HCT116 (cell line): ENCODE measurements around the gene LCN15.

ENCODE experiments used
- POLR2A ChIP-seq: IDR thresholded peaks from 2 replicates; pipeline ENCODE4 v1.7.0; 2011; ENCODE audit warnings: borderline replicate concordance; ENCODE audit not compliant: insufficient read depth, insufficient read length; ENCODE audit errors: extremely low read depth
- SIN3A ChIP-seq: IDR thresholded peaks from 2 replicates; pipeline ENCODE4 v1.6.1; 2012; ENCODE audit warnings: low read depth
- ZNF274 ChIP-seq: fragments of 200-500 bp; sonication (Bioruptor generic); IDR thresholded peaks from 2 replicates; pipeline ENCODE4 v1.6.1; 2014; ENCODE audit warnings: mild to moderate bottlenecking, low read depth, low read length, inconsistent platforms
- TF ChIP-seq, protein P1 (sequence below): IDR thresholded peaks from 2 replicates; pipeline ENCODE4 v1.6.1; 2012
- TF ChIP-seq, protein P2 (sequence below), 3 experiments: fragments of 200-600 bp in 1 of 3; sonication (generic) in 1 of 3; IDR thresholded peaks in 2 of 3; conservative IDR thresholded peaks in 1 of 3; 2 replicates each; pipeline ENCODE4 v1.5.1; 2012 to 2017; ENCODE audit warnings: low read depth in 2 of 3, low read length in 2 of 3, antibody characterized with exemption in 1 of 3, borderline replicate concordance in 1 of 3, control low read depth in 1 of 3, mild to moderate bottlenecking in 1 of 3, mixed read lengths in 1 of 3, mixed run types in 1 of 3, moderate library complexity in 1 of 3; ENCODE audit not compliant: insufficient read depth in 1 of 3

- TF ChIP-seq POLR2A = no peak
- TF ChIP-seq, protein P1, sequence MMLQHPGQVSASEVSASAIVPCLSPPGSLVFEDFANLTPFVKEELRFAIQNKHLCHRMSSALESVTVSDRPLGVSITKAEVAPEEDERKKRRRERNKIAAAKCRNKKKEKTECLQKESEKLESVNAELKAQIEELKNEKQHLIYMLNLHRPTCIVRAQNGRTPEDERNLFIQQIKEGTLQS = no peak
- TF ChIP-seq, protein P2, sequence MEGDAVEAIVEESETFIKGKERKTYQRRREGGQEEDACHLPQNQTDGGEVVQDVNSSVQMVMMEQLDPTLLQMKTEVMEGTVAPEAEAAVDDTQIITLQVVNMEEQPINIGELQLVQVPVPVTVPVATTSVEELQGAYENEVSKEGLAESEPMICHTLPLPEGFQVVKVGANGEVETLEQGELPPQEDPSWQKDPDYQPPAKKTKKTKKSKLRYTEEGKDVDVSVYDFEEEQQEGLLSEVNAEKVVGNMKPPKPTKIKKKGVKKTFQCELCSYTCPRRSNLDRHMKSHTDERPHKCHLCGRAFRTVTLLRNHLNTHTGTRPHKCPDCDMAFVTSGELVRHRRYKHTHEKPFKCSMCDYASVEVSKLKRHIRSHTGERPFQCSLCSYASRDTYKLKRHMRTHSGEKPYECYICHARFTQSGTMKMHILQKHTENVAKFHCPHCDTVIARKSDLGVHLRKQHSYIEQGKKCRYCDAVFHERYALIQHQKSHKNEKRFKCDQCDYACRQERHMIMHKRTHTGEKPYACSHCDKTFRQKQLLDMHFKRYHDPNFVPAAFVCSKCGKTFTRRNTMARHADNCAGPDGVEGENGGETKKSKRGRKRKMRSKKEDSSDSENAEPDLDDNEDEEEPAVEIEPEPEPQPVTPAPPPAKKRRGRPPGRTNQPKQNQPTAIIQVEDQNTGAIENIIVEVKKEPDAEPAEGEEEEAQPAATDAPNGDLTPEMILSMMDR (IDR thresholded peaks at IDR 0.05 in 2 of 3, conservative IDR thresholded peaks at IDR 0.05 in 1 of 3; ENCODE audit: borderline replicate concordance in 1 of 3, insufficient read depth in 1 of 3, low read depth in 2 of 3, low read length in 2 of 3) = no peak
- TF ChIP-seq ZNF274 = no peak
- no peak for TF ChIP-seq SIN3A
These were observed 9.6 kb downstream of the LCN15 start for GRCh38 chr9:136754626-136755301.
